Loucy (cell line): ENCODE data around the gene NELFE.

Experiments used
- H2AFZ ChIP-seq: fragments of 200-600 bp; sonication (generic); 2 replicates; pipeline ENCODE4 v1.6.0; 2016; ENCODE audit warnings: antibody characterized with exemption, mild to moderate bottlenecking, low read length, moderate library complexity
- H3F3A ChIP-seq: fragments of 200-600 bp; 2 replicates; pipeline ENCODE4 v1.6.0; 2016; ENCODE audit warnings: antibody characterized with exemption, low read depth, mild to moderate bottlenecking
- H3K27me3 ChIP-seq: fragments of 200-600 bp; sonication (generic); 2 replicates; pipeline ENCODE4 v1.6.1; 2014; ENCODE audit warnings: low read length, mild to moderate bottlenecking; ENCODE audit not compliant: insufficient read depth, poor library complexity, severe bottlenecking
- H3K36me3 ChIP-seq: fragments of 200-600 bp; sonication (generic); 2 replicates; pipeline ENCODE4 v1.6.1; 2016; ENCODE audit warnings: low read length; ENCODE audit not compliant: insufficient read depth
- H3K4me1 ChIP-seq: fragments of 200-600 bp; sonication (generic); 2 replicates; pipeline ENCODE4 v1.5.1; 2014; ENCODE audit warnings: low read length, mild to moderate bottlenecking; ENCODE audit not compliant: insufficient read depth, poor library complexity, severe bottlenecking
- H3K4me2 ChIP-seq: fragments of 200-600 bp; sonication (generic); 2 replicates; pipeline ENCODE4 v1.6.0; 2014; ENCODE audit warnings: antibody characterized with exemption, low read length, low read depth, mild to moderate bottlenecking; ENCODE audit not compliant: poor library complexity, severe bottlenecking
- H3K4me3 ChIP-seq: fragments of 200-600 bp; sonication (generic); 2 replicates; pipeline ENCODE4 v1.5.1; 2014; ENCODE audit warnings: low read length, mild to moderate bottlenecking, mixed read lengths; ENCODE audit not compliant: poor library complexity, severe bottlenecking
- H3K79me2 ChIP-seq: fragments of 200-600 bp; sonication (generic); 2 replicates; pipeline ENCODE4 v1.6.1; 2014; ENCODE audit warnings: low read length; ENCODE audit not compliant: insufficient read depth
- H3K9ac ChIP-seq: fragments of 200-600 bp; sonication (generic); 2 replicates; pipeline ENCODE4 v1.6.0; 2014; ENCODE audit warnings: mild to moderate bottlenecking, low read depth, low read length, moderate library complexity; ENCODE audit not compliant: poor library complexity, severe bottlenecking
- H3K9me2 ChIP-seq: fragments of 200-600 bp; sonication (generic); replicated peaks from 2 replicates; pipeline ENCODE4 v1.6.1; 2016; ENCODE audit warnings: low read depth, low read length, mixed read lengths
- H3K9me3 ChIP-seq: fragments of 200-600 bp; sonication (generic); 2 replicates; pipeline ENCODE4 v1.6.1; 2014; ENCODE audit warnings: mild to moderate bottlenecking, antibody characterized with exemption, low read length, low read depth; ENCODE audit not compliant: insufficient read depth
- H4K20me1 ChIP-seq: fragments of 200-600 bp; sonication (generic); 2 replicates; pipeline ENCODE4 v1.6.0; 2014; ENCODE audit warnings: antibody characterized with exemption, low read length, mild to moderate bottlenecking; ENCODE audit not compliant: insufficient read depth, poor library complexity, severe bottlenecking
- EZH2phosphoT487 ChIP-seq: fragments of 200-600 bp; IDR thresholded peaks from 2 replicates; pipeline ENCODE4 v1.6.1; 2018; ENCODE audit warnings: antibody characterized with exemption, mild to moderate bottlenecking, moderate library complexity, borderline replicate concordance
- TF ChIP-seq, protein P1 (sequence below): fragments of 200-600 bp; sonication (generic); conservative IDR thresholded peaks from 2 replicates; pipeline ENCODE4 v1.5.1; 2014; ENCODE audit warnings: mild to moderate bottlenecking, antibody characterized with exemption, low read length

The NELFE gene

DNA sequence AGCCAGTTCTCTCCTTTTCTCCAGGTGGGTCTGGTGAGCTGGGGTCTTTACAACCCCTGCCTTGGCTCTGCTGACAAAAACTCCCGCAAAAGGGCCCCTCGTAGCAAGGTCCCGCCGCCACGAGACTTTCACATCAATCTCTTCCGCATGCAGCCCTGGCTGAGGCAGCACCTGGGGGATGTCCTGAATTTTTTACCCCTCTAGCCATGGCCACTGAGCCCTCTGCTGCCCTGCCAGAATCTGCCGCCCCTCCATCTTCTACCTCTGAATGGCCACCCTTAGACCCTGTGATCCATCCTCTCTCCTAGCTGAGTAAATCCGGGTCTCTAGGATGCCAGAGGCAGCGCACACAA is 13.6 kb downstream of the NELFE start:
- no peaks in the 10 kb centered on the region for H3F3A ChIP-seq
- H3K4me1 ChIP-seq: peaks cover 13% of the 10 kb centered on the region
- TF ChIP-seq EZH2phosphoT487: no peak
- TF ChIP-seq, protein P1, sequence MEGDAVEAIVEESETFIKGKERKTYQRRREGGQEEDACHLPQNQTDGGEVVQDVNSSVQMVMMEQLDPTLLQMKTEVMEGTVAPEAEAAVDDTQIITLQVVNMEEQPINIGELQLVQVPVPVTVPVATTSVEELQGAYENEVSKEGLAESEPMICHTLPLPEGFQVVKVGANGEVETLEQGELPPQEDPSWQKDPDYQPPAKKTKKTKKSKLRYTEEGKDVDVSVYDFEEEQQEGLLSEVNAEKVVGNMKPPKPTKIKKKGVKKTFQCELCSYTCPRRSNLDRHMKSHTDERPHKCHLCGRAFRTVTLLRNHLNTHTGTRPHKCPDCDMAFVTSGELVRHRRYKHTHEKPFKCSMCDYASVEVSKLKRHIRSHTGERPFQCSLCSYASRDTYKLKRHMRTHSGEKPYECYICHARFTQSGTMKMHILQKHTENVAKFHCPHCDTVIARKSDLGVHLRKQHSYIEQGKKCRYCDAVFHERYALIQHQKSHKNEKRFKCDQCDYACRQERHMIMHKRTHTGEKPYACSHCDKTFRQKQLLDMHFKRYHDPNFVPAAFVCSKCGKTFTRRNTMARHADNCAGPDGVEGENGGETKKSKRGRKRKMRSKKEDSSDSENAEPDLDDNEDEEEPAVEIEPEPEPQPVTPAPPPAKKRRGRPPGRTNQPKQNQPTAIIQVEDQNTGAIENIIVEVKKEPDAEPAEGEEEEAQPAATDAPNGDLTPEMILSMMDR: no peak
- no peaks in the 10 kb centered on the region for H3K36me3 ChIP-seq
- no peak overlapping the region for H3K4me3 ChIP-seq
- H3K9me3 ChIP-seq: no peaks in the 10 kb centered on the region
- H3K9me2 ChIP-seq: no peaks in the 10 kb centered on the region
- no peaks in the 10 kb centered on the region for H4K20me1 ChIP-seq
- H3K4me2 ChIP-seq: no peak overlapping the region
- H3K79me2 ChIP-seq: no peaks in the 10 kb centered on the region
- no peak overlapping the region for H2AFZ ChIP-seq
- H3K9ac ChIP-seq: no peak overlapping the region
- no peaks in the 10 kb centered on the region for H3K27me3 ChIP-seq

DNA sequence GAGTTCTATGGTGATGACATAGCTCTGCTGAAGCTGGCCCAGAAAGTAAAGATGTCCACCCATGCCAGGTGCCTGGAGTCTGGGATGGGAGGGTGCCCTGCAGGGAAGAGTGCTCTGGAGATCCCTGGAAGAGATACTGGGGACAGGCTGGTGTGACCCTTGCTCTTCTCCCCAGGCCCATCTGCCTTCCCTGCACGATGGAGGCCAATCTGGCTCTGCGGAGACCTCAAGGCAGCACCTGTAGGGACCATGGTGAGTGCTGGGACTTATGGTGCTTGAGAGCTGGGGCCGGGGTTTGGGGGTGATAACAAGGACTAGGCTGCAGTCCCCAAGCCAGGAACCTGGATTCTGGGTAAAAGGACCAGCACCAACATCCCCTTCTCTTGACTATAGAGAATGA is 15.0 kb downstream of the NELFE start:
- Histone ChIP-seq H3K4me1 (peaks cover 17% of the 10 kb centered on the region), H3K9ac (no peak overlapping the region), H3F3A (no peaks in the 10 kb centered on the region), H3K9me3 (no peaks in the 10 kb centered on the region), H3K79me2 (no peaks in the 10 kb centered on the region), H3K9me2 (no peaks in the 10 kb centered on the region), H3K4me3 (no peak overlapping the region), H2AFZ (no peak overlapping the region), H3K4me2 (no peak overlapping the region), H3K27me3 (no peaks in the 10 kb centered on the region), H3K36me3 (no peaks in the 10 kb centered on the region), H4K20me1 (no peaks in the 10 kb centered on the region)
- TF ChIP-seq, protein P1: no peak
- TF ChIP-seq EZH2phosphoT487: no peak

DNA sequence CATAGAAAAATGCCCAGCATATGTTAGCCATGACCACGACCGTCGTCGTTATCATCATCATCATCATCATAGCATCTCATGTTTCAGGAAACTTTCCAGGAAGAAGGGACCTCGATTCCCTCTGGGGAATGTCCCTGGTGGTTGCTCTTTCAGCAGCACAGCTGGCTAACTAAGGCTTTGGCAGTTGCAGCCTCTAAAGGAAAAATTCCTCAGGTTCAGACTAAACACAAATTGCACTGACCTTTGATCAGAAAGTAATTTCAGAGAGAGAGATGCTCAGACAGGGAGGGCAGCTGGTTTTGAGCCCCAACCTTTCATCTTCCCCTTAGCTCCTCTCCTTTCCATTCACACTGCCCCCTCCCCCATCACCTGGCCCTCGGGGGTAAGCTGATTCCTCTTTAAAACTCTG is 18.5 kb downstream of the NELFE start:
- peak overlapping the region; percentile 80 for H2AFZ ChIP-seq
- H3K9me2 ChIP-seq: no peaks in the 10 kb centered on the region

More for the DNA sequence above, 18.5 kb downstream of the NELFE start:
- Histone ChIP-seq H3K4me1 (peaks cover 17% of the 10 kb centered on the region), H3K4me2 (peak overlapping the region; percentile 56), H3K79me2 (no peaks in the 10 kb centered on the region), H3K36me3 (no peaks in the 10 kb centered on the region), H3K9ac (peak overlapping the region; percentile 41), H3K4me3 (peak overlapping the region; percentile 31), H3K27me3 (no peaks in the 10 kb centered on the region), H3F3A (no peaks in the 10 kb centered on the region), H3K9me3 (no peaks in the 10 kb centered on the region), H4K20me1 (no peaks in the 10 kb centered on the region)
- TF ChIP-seq, protein P1: no peak
- no peak for TF ChIP-seq EZH2phosphoT487
